Stimulated activated CD8-positive, alpha-beta memory T cell treated with anti-CD3 and anti-CD28 coated beads, Interleukin-12 subunit alpha, Interleukin-12 subunit beta, amount 100 ng/mL, for 24 hours (primary cell): Measurements from ENCODE around the gene TMEM253.

Experiments used
- DNase-seq: peaks from one replicate; pipeline ENCODE4 v3.0.0-alpha.2; 2020; ENCODE audit errors: extremely low read depth

TMEM253 gene

DNA sequence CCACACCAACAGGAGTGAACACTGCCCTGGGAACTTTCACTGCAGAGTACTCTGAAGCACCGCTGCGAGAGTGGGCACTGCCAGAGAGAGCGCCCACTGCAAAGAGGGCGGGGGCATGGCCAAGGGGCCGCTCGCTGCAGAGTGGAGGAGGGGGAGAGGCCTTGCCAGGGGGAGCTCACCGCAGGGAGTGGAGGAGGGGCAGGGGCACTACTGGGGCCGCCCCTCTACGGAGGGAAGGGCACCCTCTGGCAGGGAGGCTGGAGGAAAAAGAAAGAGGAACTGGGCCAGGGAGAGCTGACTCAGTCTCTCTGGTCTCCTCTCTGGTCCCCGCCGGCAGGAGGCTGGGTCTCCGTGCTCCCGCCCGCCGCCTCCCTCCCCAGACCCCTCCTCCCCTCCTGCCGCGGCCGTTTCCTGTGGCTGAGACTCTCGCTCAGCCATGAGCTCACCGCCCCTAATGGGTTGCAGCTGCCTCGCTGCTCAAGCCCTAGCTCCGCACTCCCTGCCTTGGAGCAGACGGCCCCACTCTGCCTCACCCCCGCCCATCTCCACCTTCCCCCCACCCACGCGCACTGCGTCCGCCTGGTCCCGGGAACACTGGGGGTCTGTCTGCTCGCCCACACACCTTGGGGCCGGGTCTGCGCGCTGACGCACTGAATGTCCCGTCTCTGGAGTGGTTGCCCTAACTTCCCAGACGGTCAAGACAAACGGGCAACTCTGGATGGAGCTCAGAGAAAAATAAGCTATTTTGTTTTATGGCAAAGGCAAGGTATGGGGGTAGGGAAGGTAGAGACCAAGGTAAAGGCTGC lies 29.4 kb upstream of the TMEM253 start:
- DNase-seq, result no peak

DNA sequence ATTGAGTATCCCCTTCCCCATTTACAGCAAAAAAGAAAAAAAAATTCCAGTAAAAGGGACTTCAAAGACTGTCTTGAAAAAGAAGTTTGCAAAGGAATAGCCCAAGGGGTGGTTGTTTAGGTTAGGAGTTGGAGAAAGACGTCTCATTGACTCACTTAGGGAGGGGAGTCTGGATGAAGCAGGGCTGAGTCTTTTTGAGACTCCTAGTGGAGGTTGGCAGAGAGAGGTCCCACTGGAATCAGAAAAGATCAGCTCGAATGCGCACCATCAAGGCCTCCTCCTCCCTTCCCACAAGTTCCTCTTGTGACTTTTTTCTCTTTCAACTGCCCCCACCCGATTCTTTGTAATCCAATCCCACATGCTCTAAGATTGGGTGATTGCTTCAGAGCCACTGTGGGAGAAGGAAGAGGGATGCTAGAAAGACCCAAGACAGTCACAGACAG lies 28.8 kb upstream of the TMEM253 start:
- DNase-seq, result no peak

DNA sequence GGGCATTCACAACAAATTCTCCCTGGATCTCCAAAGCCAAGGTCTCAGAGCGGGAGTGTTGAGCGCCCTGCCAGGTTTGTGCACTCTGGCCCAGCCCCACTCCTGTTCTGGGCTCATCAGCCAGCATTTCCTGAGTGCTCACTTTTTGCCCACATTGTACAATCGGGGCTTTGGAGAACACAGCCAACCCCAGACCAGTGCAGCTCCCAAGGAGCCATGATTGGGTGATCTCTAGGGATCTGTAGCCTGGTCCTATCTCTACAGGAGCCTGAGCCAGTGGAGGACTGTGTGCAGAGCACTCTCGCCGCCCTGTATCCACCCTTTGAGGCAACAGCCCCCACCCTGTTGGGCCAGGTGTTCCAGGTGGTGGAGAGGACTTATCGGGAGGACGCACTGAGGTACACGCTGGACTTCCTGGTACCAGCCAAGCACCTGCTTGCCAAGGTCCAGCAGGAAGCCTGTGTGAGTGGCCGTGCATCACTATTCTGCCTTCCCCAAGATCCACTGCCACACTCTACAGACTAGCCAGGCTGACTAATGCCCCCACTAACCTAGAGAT lies 28.0 kb upstream of the TMEM253 start:
- no peak for DNase-seq

DNA sequence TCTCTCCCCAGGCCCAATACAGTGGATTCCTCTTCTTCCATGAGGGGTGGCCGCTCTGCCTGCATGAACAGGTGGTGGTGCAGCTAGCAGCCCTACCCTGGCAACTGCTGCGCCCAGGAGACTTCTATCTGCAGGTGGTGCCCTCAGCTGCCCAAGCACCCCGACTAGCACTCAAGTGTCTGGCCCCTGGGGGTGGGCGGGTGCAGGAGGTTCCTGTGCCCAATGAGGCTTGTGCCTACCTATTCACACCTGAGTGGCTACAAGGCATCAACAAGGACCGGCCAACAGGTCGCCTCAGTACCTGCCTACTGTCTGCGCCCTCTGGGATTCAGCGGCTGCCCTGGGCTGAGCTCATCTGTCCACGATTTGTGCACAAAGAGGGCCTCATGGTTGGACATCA lies 26.9 kb upstream of the TMEM253 start:
- DNase-seq, result no peak

DNA sequence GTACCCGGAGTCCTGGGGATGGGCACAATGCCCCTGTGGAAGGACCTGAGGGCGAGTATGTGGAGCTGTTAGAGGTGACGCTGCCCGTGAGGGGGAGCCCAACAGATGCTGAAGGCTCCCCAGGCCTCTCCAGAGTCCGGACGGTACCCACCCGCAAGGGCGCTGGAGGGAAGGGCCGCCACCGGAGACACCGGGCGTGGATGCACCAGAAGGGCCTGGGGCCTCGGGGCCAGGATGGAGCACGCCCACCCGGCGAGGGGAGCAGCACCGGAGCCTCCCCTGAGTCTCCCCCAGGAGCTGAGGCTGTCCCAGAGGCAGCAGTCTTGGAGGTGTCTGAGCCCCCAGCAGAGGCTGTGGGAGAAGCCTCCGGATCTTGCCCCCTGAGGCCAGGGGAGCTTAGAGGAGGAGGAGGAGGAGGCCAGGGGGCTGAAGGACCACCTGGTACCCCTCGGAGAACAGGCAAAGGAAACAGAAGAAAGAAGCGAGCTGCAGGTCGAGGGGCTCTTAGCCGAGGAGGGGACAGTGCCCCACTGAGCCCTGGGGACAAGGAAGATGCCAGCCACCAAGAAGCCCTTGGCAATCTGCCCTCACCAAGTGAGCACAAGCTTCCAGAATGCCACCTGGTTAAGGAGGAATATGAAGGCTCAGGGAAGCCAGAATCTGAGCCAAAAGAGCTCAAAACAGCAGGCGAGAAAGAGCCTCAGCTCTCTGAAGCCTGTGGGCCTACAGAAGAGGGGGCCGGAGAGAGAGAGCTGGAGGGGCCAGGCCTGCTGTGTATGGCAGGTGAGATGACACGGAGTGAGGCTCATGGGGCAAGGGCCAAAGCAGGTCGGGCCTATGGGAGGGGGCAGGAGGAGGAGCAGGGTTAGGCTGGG lies 26.2 kb upstream of the TMEM253 start:
- DNase-seq, result no peak

GRCh38 chr14:21075719-21076437 lies 25.0 kb upstream of the TMEM253 start:
- no peak for DNase-seq

- no peak for DNase-seq
Measured at GRCh38 chr14:21077672-21078071, 23.2 kb upstream of the TMEM253 start.

- no peak for DNase-seq
Measured at GRCh38 chr14:21078287-21078686, 22.6 kb upstream of the TMEM253 start.

DNA sequence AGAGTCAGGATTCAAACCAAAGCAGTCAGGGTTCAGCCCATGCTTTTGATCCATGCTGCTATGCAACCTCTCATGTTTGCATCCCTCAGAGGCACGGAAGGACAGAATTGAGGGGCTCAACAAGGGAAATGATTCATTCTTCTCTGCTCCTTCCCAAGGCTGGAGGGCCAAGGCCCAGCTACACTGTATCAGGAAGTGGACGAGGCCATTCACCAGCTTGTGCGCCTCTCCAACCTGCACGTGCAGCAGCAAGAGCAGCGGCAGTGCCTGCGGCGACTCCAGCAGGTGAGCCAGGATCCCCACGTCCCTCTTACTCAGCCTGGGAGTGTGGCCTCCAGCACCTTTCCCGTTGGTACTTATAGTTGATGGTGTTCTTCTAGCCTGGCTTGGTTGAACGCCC lies 22.1 kb upstream of the TMEM253 start:
- DNase-seq, result no peak

DNA sequence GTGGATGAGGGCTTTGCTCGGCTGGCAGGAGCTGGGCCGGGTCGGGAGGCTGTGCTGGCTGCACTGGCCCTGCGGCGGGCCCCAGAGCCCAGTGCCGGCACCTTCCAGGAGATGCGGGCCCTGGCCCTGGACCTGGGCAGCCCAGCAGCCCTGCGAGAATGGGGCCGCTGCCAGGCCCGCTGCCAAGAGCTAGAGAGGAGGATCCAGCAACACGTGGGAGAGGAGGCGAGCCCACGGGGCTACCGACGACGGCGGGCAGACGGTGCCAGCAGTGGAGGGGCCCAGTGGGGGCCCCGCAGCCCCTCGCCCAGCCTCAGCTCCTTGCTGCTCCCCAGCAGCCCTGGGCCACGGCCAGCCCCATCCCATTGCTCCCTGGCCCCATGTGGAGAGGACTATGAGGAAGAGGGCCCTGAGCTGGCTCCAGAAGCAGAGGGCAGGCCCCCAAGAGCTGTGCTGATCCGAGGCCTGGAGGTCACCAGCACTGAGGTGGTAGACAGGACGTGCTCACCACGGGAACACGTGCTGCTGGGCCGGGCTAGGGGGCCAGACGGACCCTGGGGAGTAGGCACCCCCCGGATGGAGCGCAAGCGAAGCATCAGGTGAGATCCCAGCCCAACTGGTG lies 19.2 kb upstream of the TMEM253 start:
- no peak for DNase-seq

- DNase-seq, result no peak
Measured at GRCh38 chr14:21083565-21084325, 17.1 kb upstream of the TMEM253 start.

DNA sequence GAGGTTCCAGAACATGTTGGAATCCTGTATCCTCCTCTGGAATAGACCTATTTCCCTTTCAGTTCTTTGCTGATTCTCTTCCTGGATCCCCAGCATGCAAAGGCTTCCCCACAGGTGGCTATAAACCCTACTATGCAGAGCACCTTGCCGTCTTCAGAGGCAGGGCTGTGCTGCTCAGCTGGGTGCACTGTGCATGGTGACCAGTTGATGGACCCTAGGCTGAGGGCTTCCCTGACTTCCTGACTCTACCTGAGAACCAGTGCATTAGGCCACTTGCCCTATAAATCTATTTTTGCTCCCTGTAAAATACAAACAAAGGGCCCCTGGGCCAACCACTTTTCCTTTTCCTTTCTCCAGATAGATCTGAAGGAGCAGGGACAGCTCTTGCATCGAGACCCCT lies 16.5 kb upstream of the TMEM253 start:
- no peak for DNase-seq

DNA sequence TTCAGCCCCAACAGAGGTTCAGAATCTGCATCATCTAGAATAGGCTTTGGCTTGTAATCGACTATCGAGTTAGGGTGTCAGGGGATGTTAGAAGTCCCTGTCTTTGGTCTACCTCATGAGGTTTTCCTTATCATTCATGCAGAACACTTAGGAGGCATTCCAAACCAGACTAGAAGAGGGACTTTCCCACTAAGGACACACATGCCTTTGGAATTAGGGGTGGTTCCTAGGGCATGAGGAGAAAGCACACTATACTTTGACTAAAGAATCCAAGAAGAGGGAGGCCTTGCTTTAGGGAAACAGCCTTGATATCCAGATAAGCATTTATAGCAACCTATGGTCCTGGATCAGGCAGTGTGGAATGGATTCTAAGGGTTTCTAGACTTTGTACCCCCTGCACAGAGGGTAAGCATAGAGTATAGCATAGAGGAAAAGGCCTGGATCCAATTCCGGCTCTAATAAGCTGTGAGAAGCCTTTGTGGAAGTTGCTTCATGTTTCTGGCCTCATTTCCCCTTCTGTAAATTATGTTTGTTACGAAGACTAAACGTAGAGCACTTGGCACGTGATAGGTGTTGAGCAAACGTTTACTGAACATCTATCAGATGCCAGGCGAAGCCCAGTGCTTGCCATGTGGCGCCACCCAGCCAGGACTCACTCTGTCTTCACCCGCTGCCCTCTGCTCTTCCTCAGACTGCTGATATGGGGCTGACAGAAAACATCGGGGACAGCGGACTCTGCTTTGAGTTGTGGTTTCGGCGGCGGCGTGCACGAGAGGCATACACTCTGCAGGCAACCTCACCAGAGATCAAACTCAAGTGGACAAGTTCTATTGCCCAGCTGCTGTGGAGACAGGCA lies 15.6 kb upstream of the TMEM253 start:
- DNase-seq, result no peak

DNA sequence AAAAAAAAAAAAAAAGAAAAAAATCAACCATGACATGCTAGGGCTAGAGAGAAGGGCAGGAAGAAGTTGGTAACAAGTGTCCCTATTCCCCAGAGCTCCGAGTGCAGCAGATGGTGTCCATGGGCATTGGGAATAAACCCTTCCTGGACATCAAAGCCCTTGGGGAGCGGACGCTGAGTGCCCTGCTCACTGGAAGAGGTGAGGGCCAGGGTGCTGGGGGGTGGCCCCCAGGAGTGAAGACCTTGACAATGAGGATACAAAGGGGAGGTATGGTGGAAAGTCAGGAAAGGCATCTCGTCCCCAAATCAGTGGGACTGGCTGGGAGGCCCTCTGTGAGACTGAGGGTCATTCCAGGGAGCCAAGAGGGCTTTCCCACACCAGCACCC lies 14.0 kb upstream of the TMEM253 start:
- no peak for DNase-seq

DNA sequence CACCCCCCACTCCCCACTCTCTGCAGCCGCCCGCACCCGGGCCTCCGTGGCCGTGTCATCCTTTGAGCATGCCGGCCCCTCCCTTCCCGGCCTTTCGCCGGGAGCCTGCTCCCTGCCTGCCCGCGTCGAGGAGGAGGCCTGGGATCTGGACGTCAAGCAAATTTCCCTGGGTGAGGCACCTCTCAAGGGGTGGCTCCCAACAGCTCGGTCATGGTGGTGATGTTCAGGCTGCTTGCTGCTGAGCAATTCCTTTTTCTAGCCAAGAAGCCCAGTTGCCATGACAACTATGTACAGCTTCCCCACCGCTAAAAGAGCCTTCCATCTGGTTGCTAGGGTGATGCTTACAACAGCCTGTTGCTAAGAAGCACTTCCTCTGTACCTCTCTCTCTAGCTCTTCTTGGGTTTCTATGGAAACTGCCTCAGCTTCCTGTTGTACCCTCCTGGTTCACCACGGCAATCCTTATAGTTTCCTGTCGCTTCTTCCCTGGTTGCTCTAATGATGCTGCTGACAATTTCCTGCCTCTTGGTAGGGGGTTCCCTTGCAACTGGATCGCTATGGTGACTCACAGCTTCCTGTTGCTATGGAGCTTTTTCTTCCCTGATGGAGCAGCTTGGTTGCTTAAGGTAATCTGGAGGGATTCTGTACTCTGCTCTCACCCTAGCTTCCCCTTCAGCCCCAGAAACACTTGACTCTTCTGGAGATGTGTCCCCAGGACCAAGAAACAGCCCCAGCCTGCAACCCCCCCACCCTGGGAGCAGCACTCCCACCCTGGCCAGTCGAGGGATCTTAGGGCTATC lies 13.4 kb upstream of the TMEM253 start:
- no peak for DNase-seq

- DNase-seq, result no peak
Measured at GRCh38 chr14:21088687-21089086, 12.2 kb upstream of the TMEM253 start.

DNA sequence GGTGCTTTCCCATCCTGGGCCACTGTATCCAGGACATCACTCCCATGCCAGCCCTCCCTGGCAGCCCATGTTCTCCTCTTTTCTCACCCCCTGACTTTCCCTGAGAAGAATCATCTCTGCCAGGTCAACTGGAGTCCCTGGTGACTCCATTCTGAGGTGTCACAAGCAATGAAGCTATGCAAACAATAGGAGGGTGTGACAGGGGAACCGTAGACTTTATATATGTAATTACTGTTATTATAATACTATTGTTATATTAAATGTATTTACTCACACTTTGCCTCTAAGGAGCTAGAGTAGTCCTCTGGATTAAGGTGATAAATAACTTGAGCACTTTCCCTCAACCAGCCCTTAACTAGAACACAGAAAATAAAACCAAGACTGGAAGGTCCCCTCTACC lies 11.6 kb upstream of the TMEM253 start:
- no peak for DNase-seq

GRCh38 chr14:21089877-21090193 lies 11.0 kb upstream of the TMEM253 start:
- DNase-seq, result no peak
